ENCODE results near the gene EVA1C. TPM values are rescaled to one million over a fixed set of nuclear protein-coding genes. Genes with fewer than 3 reads are reported as not detected.

The EVA1C gene
- total and polyA plus RNA-seq, 2 experiments from 2014 or later: 4.6 to 6.9 TPM

DNA sequence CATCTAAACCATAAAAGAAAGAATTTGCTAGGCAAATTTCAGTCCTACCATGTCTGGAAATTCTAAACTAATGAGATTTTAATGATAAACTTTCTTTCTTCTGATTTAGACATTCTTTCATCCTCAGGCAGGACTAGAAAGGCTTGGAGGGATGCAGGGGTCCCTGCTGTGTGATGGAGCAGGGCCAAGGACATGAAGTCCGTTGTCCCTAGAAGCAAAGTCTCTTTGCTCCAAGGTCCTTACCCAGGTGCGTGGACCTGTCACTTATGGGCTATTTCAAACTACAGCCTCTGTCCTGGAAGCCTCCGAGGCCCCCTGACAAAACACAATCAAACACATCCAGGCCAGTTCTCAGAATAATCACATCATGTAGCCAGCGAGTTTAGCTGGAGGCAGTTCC, 46.3 kb upstream of the EVA1C start:
- Histone ChIP-seq H3K4me1 (ENCODE audit: insufficient read depth) (no peaks in the 10 kb centered on the region), H3K79me2 (replicated peaks; ENCODE audit: insufficient read depth) (no peaks in the 10 kb centered on the region), H4K20me1 (replicated peaks; ENCODE audit: insufficient read depth) (peaks cover 12% of the 10 kb centered on the region; the same call in 1 of the 2 replicates), H3F3A (replicated peaks; ENCODE audit: low read depth) (0 out of 2 replicates have a peak, but pooled peaks cover 2% of the 10 kb centered on the region), H3K27me3 (ENCODE audit: insufficient read depth) (no peaks in the 10 kb centered on the region), H3K4me3 (no peak overlapping the region), H3K9me2 (ENCODE audit: insufficient read depth) (no peaks in the 10 kb centered on the region), H2AFZ (no peak overlapping the region), H3K4me2 (no peak overlapping the region), H3K36me3 (ENCODE audit: insufficient read depth) (peaks cover 72% of the 10 kb centered on the region), H3K27ac (ENCODE audit: low read depth) (no peak overlapping the region)
- Mint-ChIP-seq H3K36me3 (ENCODE audit: low read depth) (peaks cover 80% of the 10 kb centered on the region), H3K27ac (no peak overlapping the region), H3K9me3 (no peaks in the 10 kb centered on the region), H3K4me1 (no peaks in the 10 kb centered on the region), H3K4me3 (no peak overlapping the region), H3K27me3 (ENCODE audit: insufficient read depth, low read depth, poor library complexity) (peaks cover 4% of the 10 kb centered on the region)
- ATAC-seq (no peak), DNase-seq (ENCODE audit: low spot score) (no peak)
- TF ChIP-seq NANOG (IDR thresholded peaks at IDR 0.05; ENCODE audit: borderline replicate concordance) (no peak), STAT1 (IDR thresholded peaks at IDR 0.05; ENCODE audit: unreplicated experiment) (no peak), EZH2 (IDR thresholded peaks at IDR 0.05; ENCODE audit: low read depth, unreplicated experiment) (no peak), CREB1 (CRISPR knock-in tag; IDR thresholded peaks at IDR 0.05; ENCODE audit: low read depth) (no peak)
- TF ChIP-seq, protein P1, sequence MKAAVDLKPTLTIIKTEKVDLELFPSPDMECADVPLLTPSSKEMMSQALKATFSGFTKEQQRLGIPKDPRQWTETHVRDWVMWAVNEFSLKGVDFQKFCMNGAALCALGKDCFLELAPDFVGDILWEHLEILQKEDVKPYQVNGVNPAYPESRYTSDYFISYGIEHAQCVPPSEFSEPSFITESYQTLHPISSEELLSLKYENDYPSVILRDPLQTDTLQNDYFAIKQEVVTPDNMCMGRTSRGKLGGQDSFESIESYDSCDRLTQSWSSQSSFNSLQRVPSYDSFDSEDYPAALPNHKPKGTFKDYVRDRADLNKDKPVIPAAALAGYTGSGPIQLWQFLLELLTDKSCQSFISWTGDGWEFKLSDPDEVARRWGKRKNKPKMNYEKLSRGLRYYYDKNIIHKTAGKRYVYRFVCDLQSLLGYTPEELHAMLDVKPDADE (IDR thresholded peaks at IDR 0.05): no peak

DNA sequence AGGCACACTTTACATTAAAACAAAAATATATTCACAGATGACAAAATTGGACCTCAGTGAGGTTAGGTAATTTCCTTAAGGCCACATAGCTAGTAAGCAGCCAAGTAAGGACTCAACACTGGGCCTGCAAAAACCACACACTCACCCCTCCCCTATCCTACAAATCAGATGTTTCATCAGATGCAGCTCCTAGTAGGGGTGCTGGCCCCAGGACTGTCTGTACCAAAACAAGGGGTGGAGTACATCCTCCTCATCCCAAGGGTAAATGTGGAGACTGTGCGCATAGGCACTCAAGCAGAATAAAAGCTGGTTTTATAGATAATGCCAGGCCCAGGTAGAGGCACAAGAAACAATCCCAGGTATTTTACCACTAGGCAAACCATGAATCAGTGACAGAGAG, 45.3 kb upstream of the EVA1C start:
- Mint-ChIP-seq H3K4me3 (no peak overlapping the region), H3K9me3 (no peaks in the 10 kb centered on the region), H3K4me1 (no peaks in the 10 kb centered on the region), H3K36me3 (ENCODE audit: low read depth) (peaks cover 80% of the 10 kb centered on the region), H3K27ac (no peak overlapping the region), H3K27me3 (ENCODE audit: insufficient read depth, low read depth, poor library complexity) (peaks cover 4% of the 10 kb centered on the region)
- no peak overlapping the region for H3K27ac ChIP-seq (ENCODE audit: low read depth)
- H4K20me1 ChIP-seq (replicated peaks; ENCODE audit: insufficient read depth): peaks cover 12% of the 10 kb centered on the region; the same call in 1 of the 2 replicates
- H3K4me1 ChIP-seq (ENCODE audit: insufficient read depth): no peaks in the 10 kb centered on the region
- no peak overlapping the region for H3K4me3 ChIP-seq
- no peak overlapping the region for H2AFZ ChIP-seq
- TF ChIP-seq, protein P1 (IDR thresholded peaks at IDR 0.05): no peak
- TF ChIP-seq STAT1 (IDR thresholded peaks at IDR 0.05; ENCODE audit: unreplicated experiment) (no peak), ZNF331 (CRISPR knock-in tag; IDR thresholded peaks at IDR 0.05; ENCODE audit: low read depth) (no peak), ZNF114 (CRISPR knock-in tag; IDR thresholded peaks at IDR 0.05) (no peak), POLR2AphosphoS5 (IDR thresholded peaks at IDR 0.05; ENCODE audit: low read depth) (no peak), EZH2phosphoT487 (IDR thresholded peaks at IDR 0.05; ENCODE audit: unreplicated experiment) (no peak), EZH2 (IDR thresholded peaks at IDR 0.05; ENCODE audit: low read depth, unreplicated experiment) (no peak), JUNB (IDR thresholded peaks at IDR 0.05; ENCODE audit: unreplicated experiment) (no peak)
- TF ChIP-seq, protein P2, sequence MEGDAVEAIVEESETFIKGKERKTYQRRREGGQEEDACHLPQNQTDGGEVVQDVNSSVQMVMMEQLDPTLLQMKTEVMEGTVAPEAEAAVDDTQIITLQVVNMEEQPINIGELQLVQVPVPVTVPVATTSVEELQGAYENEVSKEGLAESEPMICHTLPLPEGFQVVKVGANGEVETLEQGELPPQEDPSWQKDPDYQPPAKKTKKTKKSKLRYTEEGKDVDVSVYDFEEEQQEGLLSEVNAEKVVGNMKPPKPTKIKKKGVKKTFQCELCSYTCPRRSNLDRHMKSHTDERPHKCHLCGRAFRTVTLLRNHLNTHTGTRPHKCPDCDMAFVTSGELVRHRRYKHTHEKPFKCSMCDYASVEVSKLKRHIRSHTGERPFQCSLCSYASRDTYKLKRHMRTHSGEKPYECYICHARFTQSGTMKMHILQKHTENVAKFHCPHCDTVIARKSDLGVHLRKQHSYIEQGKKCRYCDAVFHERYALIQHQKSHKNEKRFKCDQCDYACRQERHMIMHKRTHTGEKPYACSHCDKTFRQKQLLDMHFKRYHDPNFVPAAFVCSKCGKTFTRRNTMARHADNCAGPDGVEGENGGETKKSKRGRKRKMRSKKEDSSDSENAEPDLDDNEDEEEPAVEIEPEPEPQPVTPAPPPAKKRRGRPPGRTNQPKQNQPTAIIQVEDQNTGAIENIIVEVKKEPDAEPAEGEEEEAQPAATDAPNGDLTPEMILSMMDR (conservative IDR thresholded peaks at IDR 0.05; ENCODE audit: low read depth in 2 of 2): no peak
- no peaks in the 10 kb centered on the region for H3K27me3 ChIP-seq (ENCODE audit: insufficient read depth)
- DNase-seq (ENCODE audit: low spot score) (no peak), ATAC-seq (no peak)
- H3K79me2 ChIP-seq (replicated peaks; ENCODE audit: insufficient read depth): no peaks in the 10 kb centered on the region
- peaks cover 65% of the 10 kb centered on the region for H3K36me3 ChIP-seq (ENCODE audit: insufficient read depth)
- 0 out of 2 replicates have a peak, but pooled peaks cover 2% of the 10 kb centered on the region for H3F3A ChIP-seq (replicated peaks; ENCODE audit: low read depth)
- no peak overlapping the region for H3K4me2 ChIP-seq
- no peaks in the 10 kb centered on the region for H3K9me2 ChIP-seq (ENCODE audit: insufficient read depth)
